Transverse colon (tissue), 4 donors: ENCODE data around the gene PRSS27. TPM values are rescaled to one million over a fixed set of nuclear protein-coding genes. Genes with fewer than 3 reads are reported as not detected.

Experiments used
- DNase-seq: peaks from one replicate; pipeline ENCODE4 v3.0.0-alpha.2; 2019
- H3K27ac ChIP-seq, 4 donors: fragments of 200-600 bp; sonication (generic); 2 replicates each; pipeline ENCODE4 v1.5.1; 2016 to 2018; ENCODE audit warnings: inconsistent platforms in 4 of 4
- H3K27me3 ChIP-seq: fragments of 200-600 bp; sonication (generic); 2 replicates; pipeline ENCODE4 v1.5.1; 2017; ENCODE audit warnings: inconsistent platforms
- H3K36me3 ChIP-seq, 4 donors: fragments of 200-600 bp; sonication (generic); 2 replicates each; pipeline ENCODE4 v1.5.1; 2017 to 2019; ENCODE audit warnings: inconsistent platforms in 4 of 4
- H3K4me1 ChIP-seq, 4 donors: fragments of 200-600 bp; sonication (generic); 2 replicates each; pipeline ENCODE4 v1.5.1; 2017 to 2020; ENCODE audit warnings: inconsistent platforms in 4 of 4
- H3K4me3 ChIP-seq, 4 donors: fragments of 200-600 bp; sonication (generic); 1 replicate in 1 of 4; 2 replicates in 3 of 4; pipeline versions ENCODE4 v1.5.1 to v1.6.1; 2017 to 2019; ENCODE audit warnings: inconsistent platforms in 4 of 4
- H3K9me3 ChIP-seq, 2 donors: fragments of 200-600 bp; sonication (generic); 2 replicates each; pipeline ENCODE4 v1.5.1; 2017 to 2019; ENCODE audit warnings: inconsistent platforms in 2 of 2
- EP300 ChIP-seq: sonication (generic); formaldehyde crosslinking; IDR thresholded peaks from one replicate; pipeline ENCODE4 v1.6.1; 2017; ENCODE audit warnings: antibody characterized with exemption, low read depth
- POLR2A ChIP-seq: fragments of 450-650 bp; IDR thresholded peaks from one replicate; pipeline ENCODE4 v1.6.1; 2016; ENCODE audit warnings: antibody characterized with exemption, mild to moderate bottlenecking, moderate library complexity
- POLR2AphosphoS5 ChIP-seq, 3 donors: sonication (generic); formaldehyde crosslinking; IDR thresholded peaks; one replicate each; pipeline ENCODE4 v1.6.1; 2016; ENCODE audit warnings: antibody characterized with exemption in 3 of 3
- WGBS, 2 donors: methylation state at CpG; one replicate each; pipeline ENCODE4 v1.1.5; 2018; ENCODE audit warnings: low coverage in 1 of 2; 5-methylcytosine and 5-hydroxymethylcytosine counted together
- in situ Hi-C, 4 donors: fragments of 200-750 bp; cut with MboI; loops; one replicate each; pipeline versions ENCODE4 v1.15.0 to v1.15.1; 2017; ENCODE audit warnings: low sequenced_read_pairs in 3 of 4, low pct_ligation_motif_present in 1 of 4, low pct_unique_long_range_greater_than_20kb in 1 of 4
- intact Hi-C: fragments of 100-400 bp; cut with DNase I; formaldehyde crosslinking; loops from one replicate; pipeline ENCODE4 v1.15.1; 2023; ENCODE audit warnings: low total_unique reads
- total RNA-seq, 4 donors: library from RNA; depleted of rRNA; stranded (reverse); fragments of >200 nt; gene quantifications; one replicate each; pipeline ENCODE4 v1.1.0, GENCODE V29; 2016
- TF ChIP-seq, protein P1 (sequence below), 5 experiments: fragments of 200-600 bp in 3 of 5; fragments of 450-650 bp in 2 of 5; sonication (generic) in 3 of 5; IDR thresholded peaks; 1 replicate in 2 of 5; 2 replicates in 3 of 5; pipeline ENCODE4 v1.5.1; 2016 to 2017; ENCODE audit warnings: antibody characterized with exemption in 5 of 5, inconsistent platforms in 3 of 5, mild to moderate bottlenecking in 2 of 5, moderate library complexity in 1 of 5

PRSS27 gene
- total RNA-seq, 4 donors from 2014 or later = 1.3 TPM; not detected in 3

DNA sequence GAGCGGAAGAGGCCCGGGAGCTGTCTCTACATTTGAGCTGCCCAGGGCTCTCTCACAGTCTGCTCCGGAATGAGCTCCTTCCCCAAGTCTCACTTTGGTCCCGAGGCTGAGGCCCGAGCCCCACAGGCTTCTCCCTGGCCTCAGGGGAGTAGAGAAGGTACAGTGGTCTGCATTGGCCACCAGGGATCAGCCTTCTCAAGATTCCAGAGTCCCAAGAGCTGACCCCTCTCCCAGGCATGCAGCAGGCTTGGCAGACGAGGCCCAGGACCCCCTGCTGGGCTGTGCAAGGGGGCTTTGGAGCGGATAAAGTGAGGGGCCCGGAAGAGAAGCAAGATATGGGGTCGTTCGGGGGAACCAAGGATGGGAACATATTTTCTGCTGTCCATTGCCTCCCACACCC is 3.1 kb downstream of the PRSS27 start:
- intact Hi-C loops = no loop called here
- 81% methylated on average over 10 of the region's 10 CpGs; no CpG with 5 or more reads in 1 of the 2 donors for WGBS, 2 donors
- in situ Hi-C loops = no loop called here

DNA sequence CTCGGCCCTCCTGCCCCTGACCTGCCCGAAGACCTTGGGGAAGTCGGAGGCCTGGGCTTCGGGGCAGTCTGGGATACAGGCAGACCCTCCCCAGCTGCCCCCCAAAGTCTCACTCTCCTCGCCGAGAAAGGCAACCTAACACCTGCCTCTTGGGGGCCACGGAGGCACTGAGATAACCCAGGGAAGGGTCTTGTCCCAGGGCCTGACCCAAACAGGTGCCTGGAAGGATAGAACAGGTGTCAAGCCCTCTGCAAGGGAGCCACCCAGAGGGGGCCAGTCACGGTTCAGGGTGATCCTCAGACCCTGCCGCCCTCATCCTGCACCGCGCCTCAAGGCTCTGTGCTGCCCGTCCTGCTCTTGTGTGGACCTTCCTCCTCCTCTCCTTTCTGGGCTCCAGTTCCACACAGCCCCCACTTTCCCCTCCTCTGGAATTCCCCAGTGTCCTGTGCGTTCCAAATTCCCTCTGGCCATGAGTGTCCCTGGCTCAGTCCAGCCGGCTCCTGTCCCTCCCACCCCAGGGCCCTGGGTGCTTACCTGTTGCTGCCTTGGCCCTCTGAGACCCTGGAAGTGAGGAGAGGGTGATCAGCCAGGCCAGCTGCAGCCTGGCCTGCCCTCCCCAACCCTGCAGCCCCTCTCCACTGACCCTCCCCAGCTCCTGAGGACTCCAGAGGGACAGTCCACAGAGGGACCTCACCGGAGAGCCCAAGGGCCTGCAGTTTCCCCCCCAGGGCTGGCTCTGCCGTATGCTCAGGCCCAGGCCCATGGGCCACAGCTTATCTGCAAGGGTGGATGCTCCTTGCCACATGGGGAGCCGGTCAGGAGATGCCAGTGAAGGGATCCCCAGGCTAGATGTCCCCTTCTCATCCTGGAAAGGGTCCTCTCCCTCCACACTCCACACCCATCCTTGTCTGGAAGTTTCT is 3.8 kb downstream of the PRSS27 start:
- H3K9me3 ChIP-seq = no peaks in the 10 kb centered on the region
- H3K4me3 ChIP-seq = no peak overlapping the region
- peaks cover 4 to 30% (median 18%) of the 10 kb centered on the region in 4 donors for H3K4me1 ChIP-seq
- WGBS, 2 donors = 69% methylated on average over 17 of the region's 17 CpGs; no CpG with 5 or more reads in 1 of the 2 donors
- intact Hi-C loops = no loop called here
- in situ Hi-C loops = no loop called here
- DNase-seq = no peak
- H3K27ac ChIP-seq = no peak overlapping the region
- TF ChIP-seq, protein P1, sequence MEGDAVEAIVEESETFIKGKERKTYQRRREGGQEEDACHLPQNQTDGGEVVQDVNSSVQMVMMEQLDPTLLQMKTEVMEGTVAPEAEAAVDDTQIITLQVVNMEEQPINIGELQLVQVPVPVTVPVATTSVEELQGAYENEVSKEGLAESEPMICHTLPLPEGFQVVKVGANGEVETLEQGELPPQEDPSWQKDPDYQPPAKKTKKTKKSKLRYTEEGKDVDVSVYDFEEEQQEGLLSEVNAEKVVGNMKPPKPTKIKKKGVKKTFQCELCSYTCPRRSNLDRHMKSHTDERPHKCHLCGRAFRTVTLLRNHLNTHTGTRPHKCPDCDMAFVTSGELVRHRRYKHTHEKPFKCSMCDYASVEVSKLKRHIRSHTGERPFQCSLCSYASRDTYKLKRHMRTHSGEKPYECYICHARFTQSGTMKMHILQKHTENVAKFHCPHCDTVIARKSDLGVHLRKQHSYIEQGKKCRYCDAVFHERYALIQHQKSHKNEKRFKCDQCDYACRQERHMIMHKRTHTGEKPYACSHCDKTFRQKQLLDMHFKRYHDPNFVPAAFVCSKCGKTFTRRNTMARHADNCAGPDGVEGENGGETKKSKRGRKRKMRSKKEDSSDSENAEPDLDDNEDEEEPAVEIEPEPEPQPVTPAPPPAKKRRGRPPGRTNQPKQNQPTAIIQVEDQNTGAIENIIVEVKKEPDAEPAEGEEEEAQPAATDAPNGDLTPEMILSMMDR (IDR thresholded peaks at IDR 0.05) = no peak
- TF ChIP-seq POLR2A = no peak
- no peak for TF ChIP-seq EP300
- no peak for TF ChIP-seq POLR2AphosphoS5 (IDR thresholded peaks at IDR 0.05)
- H3K36me3 ChIP-seq = no peaks in the 10 kb centered on the region
- peaks cover 19% of the 10 kb centered on the region for H3K27me3 ChIP-seq

More for the DNA sequence above, 3.1 kb downstream of the PRSS27 start:
- Histone ChIP-seq H3K27ac (no peak overlapping the region), H3K9me3 (no peaks in the 10 kb centered on the region), H3K4me3 (no peak overlapping the region), H3K27me3 (peaks cover 19% of the 10 kb centered on the region), H3K4me1 (peaks cover 4 to 34% (median 23%) of the 10 kb centered on the region in 4 donors), H3K36me3 (no peaks in the 10 kb centered on the region)
- no peak for DNase-seq
- TF ChIP-seq, protein P1 (IDR thresholded peaks at IDR 0.05) = no peak
- TF ChIP-seq EP300 = no peak
- TF ChIP-seq POLR2A = no peak
- no peak for TF ChIP-seq POLR2AphosphoS5 (IDR thresholded peaks at IDR 0.05)

DNA sequence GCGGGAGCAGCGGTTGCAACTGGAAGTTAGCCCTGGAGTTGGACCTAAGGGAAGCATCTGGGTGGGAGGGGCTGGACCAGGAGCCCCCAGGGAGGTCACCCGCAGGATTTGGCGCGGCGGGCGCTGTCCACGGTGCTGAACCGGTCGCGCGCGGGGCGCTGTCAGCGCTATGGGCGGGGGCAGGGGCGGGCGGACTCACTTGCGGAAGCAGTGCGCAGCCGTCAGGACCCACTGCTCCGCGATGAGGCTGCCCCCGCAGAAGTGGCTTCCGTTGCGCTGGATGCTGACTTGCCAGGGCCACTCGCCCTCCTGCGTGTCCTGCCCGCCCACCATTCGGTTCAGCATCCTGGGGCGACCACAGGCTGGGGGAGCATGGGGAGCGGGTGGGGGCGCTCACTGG is 4.5 kb downstream of the PRSS27 start:
- H3K4me3 ChIP-seq = no peak overlapping the region
- intact Hi-C loops = no loop called here
- 3% methylated on average over 21 of the region's 33 CpGs; no CpG with 5 or more reads in 1 of the 2 donors for WGBS, 2 donors

DNA sequence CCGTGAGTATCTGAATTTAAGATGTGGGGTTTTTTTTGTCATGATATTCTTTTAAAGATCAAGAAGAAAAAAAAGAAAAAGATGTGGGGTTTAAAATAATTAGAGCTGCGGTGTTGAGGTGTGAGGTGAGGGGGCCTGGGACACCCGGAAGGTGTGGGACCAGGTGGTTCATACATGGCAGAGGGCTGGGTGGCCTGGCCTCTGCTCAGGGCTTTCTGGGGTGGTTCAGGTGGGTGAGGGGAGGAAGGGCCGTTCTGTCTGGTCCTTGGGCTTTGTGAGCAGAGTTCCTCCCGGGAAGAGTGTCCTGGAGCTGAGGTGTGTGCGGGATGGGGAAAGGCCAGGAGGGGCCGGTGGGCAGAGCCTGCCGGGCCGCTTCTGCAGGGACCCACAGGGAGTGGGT is 5.0 kb downstream of the PRSS27 start:
- H3K4me3 ChIP-seq = no peak overlapping the region
- in situ Hi-C loops = no loop called here
- 28 to 30% methylated on average over 4 to 9 of the region's 9 CpGs for WGBS, 2 donors
- intact Hi-C loops = no loop called here
- peaks cover 19% of the 10 kb centered on the region for H3K27me3 ChIP-seq
- H3K36me3 ChIP-seq = no peaks in the 10 kb centered on the region
- TF ChIP-seq, protein P1 (IDR thresholded peaks at IDR 0.05) = no peak
- TF ChIP-seq POLR2AphosphoS5 (IDR thresholded peaks at IDR 0.05) (no peak), POLR2A (no peak), EP300 (no peak)
- peaks cover 4 to 22% (median 11%) of the 10 kb centered on the region in 4 donors for H3K4me1 ChIP-seq
- no peak overlapping the region for H3K27ac ChIP-seq
- no peak for DNase-seq
- H3K9me3 ChIP-seq = no peaks in the 10 kb centered on the region

More for the DNA sequence above, 4.5 kb downstream of the PRSS27 start:
- Histone ChIP-seq H3K27ac (no peak overlapping the region), H3K36me3 (no peaks in the 10 kb centered on the region), H3K4me1 (peaks cover 4 to 27% (median 15%) of the 10 kb centered on the region in 4 donors), H3K27me3 (peaks cover 19% of the 10 kb centered on the region), H3K9me3 (no peaks in the 10 kb centered on the region)
- no peak for TF ChIP-seq EP300
- TF ChIP-seq POLR2A = no peak
- TF ChIP-seq, protein P1 (IDR thresholded peaks at IDR 0.05) = no peak
- no peak for TF ChIP-seq POLR2AphosphoS5 (IDR thresholded peaks at IDR 0.05)
- peak; percentile 60 for DNase-seq
- in situ Hi-C loops = no loop called here
